Lung (tissue), 12 donors: ENCODE results near the gene GLOD4. TPM values are rescaled to one million over a fixed set of nuclear protein-coding genes. Genes with fewer than 3 reads are reported as not detected.
A peak's percentile ranks its signal among the peaks of the same experiment; 100 is the strongest.

Experiments used
- ATAC-seq: fragments of 200-7000 bp; cut with Tn5 transposase; one replicate; pipeline ENCODE4 v1.9.1; 2020; ENCODE audit warnings: moderate number of reproducible peaks; ENCODE audit not compliant: insufficient read depth, low FRiP score
- DNase-seq, 3 donors: peaks; one replicate each; pipeline ENCODE4 v3.0.0-alpha.2; 2013 to 2017
- H3K27ac ChIP-seq, 2 donors: one replicate each; pipeline ENCODE4 v1.5.1; 2013; ENCODE audit warnings: mild to moderate bottlenecking in 2 of 2, moderate library complexity in 2 of 2, control low read depth in 1 of 2, inconsistent platforms in 1 of 2, low read depth in 1 of 2, low read length in 1 of 2
- H3K27me3 ChIP-seq, 3 donors: one replicate each; pipeline ENCODE4 v1.5.1; 2013; ENCODE audit warnings: low read length in 2 of 3; ENCODE audit not compliant: control insufficient read depth in 3 of 3, insufficient read depth in 3 of 3
- H3K36me3 ChIP-seq, 4 donors: one replicate each; pipeline ENCODE4 v1.5.1; 2013; ENCODE audit warnings: low read length in 4 of 4, mild to moderate bottlenecking in 1 of 4, moderate library complexity in 1 of 4; ENCODE audit not compliant: control insufficient read depth in 4 of 4, insufficient read depth in 4 of 4
- H3K4me1 ChIP-seq, 5 donors: one replicate each; pipeline ENCODE4 v1.5.1; 2013; ENCODE audit warnings: low read length in 5 of 5, mild to moderate bottlenecking in 2 of 5, moderate library complexity in 1 of 5; ENCODE audit not compliant: control insufficient read depth in 5 of 5, insufficient read depth in 5 of 5
- H3K4me3 ChIP-seq: one replicate; pipeline ENCODE4 v1.5.1; 2013; ENCODE audit warnings: mild to moderate bottlenecking, control low read depth, moderate library complexity
- H3K9ac ChIP-seq, 2 donors: one replicate each; pipeline ENCODE4 v1.5.1; 2013; ENCODE audit warnings: low read length in 2 of 2, control low read depth in 1 of 2; ENCODE audit not compliant: insufficient read depth in 1 of 2
- H3K9me3 ChIP-seq, 4 donors: one replicate each; pipeline ENCODE4 v1.5.1; 2013; ENCODE audit warnings: low read length in 3 of 4, mild to moderate bottlenecking in 1 of 4, moderate library complexity in 1 of 4; ENCODE audit not compliant: control insufficient read depth in 4 of 4, insufficient read depth in 3 of 4
- WGBS, 2 donors: extraction: QIAGEN DNeasy Blood & Tissue Kit; methylation state at CpG; one replicate each; pipeline ENCODE4 v1.1.7; 2013; 5-methylcytosine and 5-hydroxymethylcytosine counted together
- polyA plus RNA-seq, 2 donors: library from polyadenylated mRNA; stranded (reverse); fragments of 200-250 nt; gene quantifications; one replicate each; pipeline ENCODE4 v1.2.1, GENCODE V29; 2013
- total RNA-seq, 2 donors: library from RNA; depleted of rRNA in 1 of 2; stranded (reverse); fragments of >200 nt in 1 of 2; gene quantifications; one replicate each; pipeline ENCODE4 v1.2.1, GENCODE V29; 2014 to 2021
- TF ChIP-seq, protein P1 (sequence below): IDR thresholded peaks from 2 replicates; pipeline ENCODE4 v1.5.1; 2012; ENCODE audit warnings: mild to moderate bottlenecking; ENCODE audit errors: control extremely low read depth, extremely low read depth
- donor health status: control.
- donor health status: control.
- donor health status: Bipolar disorder and iron deficiency.
- donor health status: healthy.
- donor health status: DM: yes; HTN: yes; CAD: no.

GLOD4 gene
- total and polyA plus RNA-seq, 4 donors = 31.9 to 60.3 (median 38.4) TPM

GRCh38 chr17:721540-721937 lies 60.5 kb downstream of the GLOD4 start:
- WGBS, 2 donors = 85 to 92% methylated on average over 5 of the region's 5 CpGs
- DNase-seq (no peak), ATAC-seq (no peak)
- peaks cover 0 to 8% (median 0%) of the 10 kb centered on the region in 5 donors for H3K4me1 ChIP-seq
- peak overlapping the region in 1 of 2 donors; percentile 14 for H3K27ac ChIP-seq
- H3K27me3 ChIP-seq = no peaks in the 10 kb centered on the region
- TF ChIP-seq, protein P1, sequence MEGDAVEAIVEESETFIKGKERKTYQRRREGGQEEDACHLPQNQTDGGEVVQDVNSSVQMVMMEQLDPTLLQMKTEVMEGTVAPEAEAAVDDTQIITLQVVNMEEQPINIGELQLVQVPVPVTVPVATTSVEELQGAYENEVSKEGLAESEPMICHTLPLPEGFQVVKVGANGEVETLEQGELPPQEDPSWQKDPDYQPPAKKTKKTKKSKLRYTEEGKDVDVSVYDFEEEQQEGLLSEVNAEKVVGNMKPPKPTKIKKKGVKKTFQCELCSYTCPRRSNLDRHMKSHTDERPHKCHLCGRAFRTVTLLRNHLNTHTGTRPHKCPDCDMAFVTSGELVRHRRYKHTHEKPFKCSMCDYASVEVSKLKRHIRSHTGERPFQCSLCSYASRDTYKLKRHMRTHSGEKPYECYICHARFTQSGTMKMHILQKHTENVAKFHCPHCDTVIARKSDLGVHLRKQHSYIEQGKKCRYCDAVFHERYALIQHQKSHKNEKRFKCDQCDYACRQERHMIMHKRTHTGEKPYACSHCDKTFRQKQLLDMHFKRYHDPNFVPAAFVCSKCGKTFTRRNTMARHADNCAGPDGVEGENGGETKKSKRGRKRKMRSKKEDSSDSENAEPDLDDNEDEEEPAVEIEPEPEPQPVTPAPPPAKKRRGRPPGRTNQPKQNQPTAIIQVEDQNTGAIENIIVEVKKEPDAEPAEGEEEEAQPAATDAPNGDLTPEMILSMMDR = no peak
- H3K36me3 ChIP-seq = peaks cover 0 to 2% (median 0%) of the 10 kb centered on the region in 4 donors
- no peak overlapping the region for H3K9ac ChIP-seq
- no peak overlapping the region for H3K4me3 ChIP-seq
- H3K9me3 ChIP-seq = no peaks in the 10 kb centered on the region

DNA sequence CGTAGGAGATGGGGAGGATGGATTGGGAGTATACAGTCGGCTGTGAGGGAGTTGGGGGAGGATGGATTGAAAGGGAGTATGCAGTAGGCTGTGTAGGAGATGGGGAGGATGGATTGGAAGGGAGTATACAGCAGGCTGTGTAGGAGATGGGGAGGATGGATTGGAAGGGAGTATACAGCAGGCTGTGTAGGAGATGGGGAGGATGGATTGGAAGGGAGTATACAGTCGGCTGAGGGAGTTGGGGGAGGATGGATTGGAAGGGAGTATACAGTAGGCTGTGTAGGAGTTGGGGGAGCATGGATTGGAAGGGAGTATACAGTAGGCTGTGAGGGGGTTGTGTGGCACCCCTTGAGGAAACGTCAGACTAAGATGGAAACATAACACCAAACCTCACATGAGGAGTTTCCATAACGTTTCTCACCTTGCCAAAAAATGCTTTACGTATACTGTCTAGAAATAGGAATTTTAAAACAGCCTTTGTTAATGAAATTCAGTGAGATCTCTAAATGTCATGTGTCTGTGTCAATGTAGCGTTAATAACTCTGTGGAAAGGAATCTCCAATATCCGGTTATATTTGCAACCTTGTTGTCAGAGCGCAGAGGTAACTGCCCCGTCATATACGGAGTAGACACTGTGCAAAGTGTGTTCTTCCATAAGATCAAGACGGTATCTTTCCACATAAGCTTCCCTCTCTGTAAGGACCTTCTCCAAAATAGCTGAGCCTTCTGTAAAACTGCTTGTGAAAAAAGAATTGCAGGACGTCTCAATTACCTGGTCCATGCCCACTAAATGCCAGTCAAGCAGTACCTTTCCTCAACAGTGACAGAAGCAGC lies 61.2 kb downstream of the GLOD4 start:
- Histone ChIP-seq H3K4me1 (peaks cover 0 to 4% (median 0%) of the 10 kb centered on the region in 5 donors), H3K27ac (no peak overlapping the region), H3K27me3 (no peaks in the 10 kb centered on the region), H3K36me3 (peaks cover 0 to 2% (median 0%) of the 10 kb centered on the region in 4 donors), H3K9me3 (no peaks in the 10 kb centered on the region), H3K9ac (no peak overlapping the region), H3K4me3 (no peak overlapping the region)
- ATAC-seq = no peak
- no peak for DNase-seq
- TF ChIP-seq, protein P1 = no peak
- 85 to 87% methylated on average over 13 of the region's 13 CpGs for WGBS, 2 donors

- Histone ChIP-seq H3K4me3 (no peak overlapping the region), H3K4me1 (peaks cover 0 to 11% (median 4%) of the 10 kb centered on the region in 5 donors), H3K27me3 (no peaks in the 10 kb centered on the region), H3K27ac (no peak overlapping the region), H3K9ac (no peak overlapping the region), H3K36me3 (peaks cover 0 to 2% (median 0%) of the 10 kb centered on the region in 4 donors), H3K9me3 (no peaks in the 10 kb centered on the region)
- no peak for DNase-seq
- TF ChIP-seq, protein P1 = no peak
- no peak for ATAC-seq
- 93 to 97% methylated on average over 5 of the region's 5 CpGs for WGBS, 2 donors
Measured at GRCh38 chr17:718075-718474, 64.0 kb downstream of the GLOD4 start.

Other genes starting within 250 kb of the GLOD4 start
- 10 to 100 TPM; 34.7 to 74.7 TPM for gene VPS53, start 67.4 kb downstream of the GLOD4 start, total RNA-seq
- gene VPS53, start 67.4 kb downstream of the GLOD4 start, polyA plus RNA-seq = 10 to 100 TPM; 11.9 to 14.1 TPM
- 10 to 100 TPM; 11.9 to 16.2 TPM for gene TLCD3A, start 49.7 kb downstream of the GLOD4 start, total RNA-seq
- 10 to 100 TPM in 1 of 2 donors, 1 to 10 TPM in 1; 8.4 to 10.0 TPM for gene TLCD3A, start 49.7 kb downstream of the GLOD4 start, polyA plus RNA-seq
- gene GEMIN4, start 30.0 kb downstream of the GLOD4 start, total RNA-seq = 10 to 100 TPM; 16.7 to 21.7 TPM
- 10 to 100 TPM in 1 of 2 donors, 1 to 10 TPM in 1; 8.5 to 11.8 TPM for gene GEMIN4, start 30.0 kb downstream of the GLOD4 start, polyA plus RNA-seq
- gene MRM3, start 73 bp upstream of the GLOD4 start, total RNA-seq = 10 to 100 TPM; 12.5 to 16.3 TPM
- gene MRM3, start 73 bp upstream of the GLOD4 start, polyA plus RNA-seq = 10 to 100 TPM; 10.4 to 13.8 TPM
- gene NXN, start 197.5 kb upstream of the GLOD4 start, total RNA-seq = 10 to 100 TPM; 49.3 to 57.7 TPM
- 10 to 100 TPM; 17.6 to 30.5 TPM for gene NXN, start 197.5 kb upstream of the GLOD4 start, polyA plus RNA-seq
- gene TIMM22, start 214.8 kb upstream of the GLOD4 start, total RNA-seq = 10 to 100 TPM; 11.3 to 12.2 TPM
- 1 to 10 TPM; 7.2 to 8.4 TPM for gene TIMM22, start 214.8 kb upstream of the GLOD4 start, polyA plus RNA-seq